Measurements from ENCODE around the gene NEURL1.
A peak's percentile ranks its signal among the peaks of the same experiment; 100 is the strongest.
"Not testable (repeated sequence)": the region's sequence is repeated elsewhere in the genome, so short reads cannot be mapped to it uniquely, and the experiment has no call there.

Gene NEURL1

GRCh38 chr10:103459615-103460014, 33.9 kb upstream of the NEURL1 start:
- no peak for DNase-seq (ENCODE audit: low read depth)
- H3K4me3 ChIP-seq (ENCODE audit: low read depth, low read length) = no peak overlapping the region

- H3K4me3 ChIP-seq (ENCODE audit: low read depth, low read length) = no peak overlapping the region
- DNase-seq (ENCODE audit: low read depth) = no peak
These were observed 30.0 kb upstream of the NEURL1 start for GRCh38 chr10:103463499-103463898.

- no peak overlapping the region for H3K4me3 ChIP-seq (ENCODE audit: low read depth, low read length)
- DNase-seq (ENCODE audit: low read depth) = no peak
These were observed 27.9 kb upstream of the NEURL1 start for GRCh38 chr10:103465411-103466179.

- H3K4me3 ChIP-seq (ENCODE audit: low read depth, low read length) = no peak overlapping the region
- no peak for DNase-seq (ENCODE audit: low read depth)
These were observed 26.8 kb upstream of the NEURL1 start for GRCh38 chr10:103466734-103467133.

GRCh38 chr10:103467406-103467805, 26.1 kb upstream of the NEURL1 start:
- DNase-seq (ENCODE audit: low read depth) = no peak
- no peak overlapping the region for H3K4me3 ChIP-seq (ENCODE audit: low read depth, low read length)

- no peak for DNase-seq (ENCODE audit: low read depth)
- H3K4me3 ChIP-seq (ENCODE audit: low read depth, low read length) = no peak overlapping the region
These were observed 24.3 kb upstream of the NEURL1 start for GRCh38 chr10:103469201-103469600.

- DNase-seq (ENCODE audit: low read depth) = no peak
- no peak overlapping the region for H3K4me3 ChIP-seq (ENCODE audit: low read depth, low read length)
These were observed 22.5 kb upstream of the NEURL1 start for GRCh38 chr10:103470761-103471653.

- no peak overlapping the region for H3K4me3 ChIP-seq (ENCODE audit: low read depth, low read length)
- no peak for DNase-seq (ENCODE audit: low read depth)
These were observed 21.5 kb upstream of the NEURL1 start for GRCh38 chr10:103472005-103472404.

GRCh38 chr10:103473261-103473671, 20.2 kb upstream of the NEURL1 start:
- no peak for DNase-seq (ENCODE audit: low read depth)
- no peak overlapping the region for H3K4me3 ChIP-seq (ENCODE audit: low read depth, low read length)

- DNase-seq (ENCODE audit: low read depth) = no peak
- H3K4me3 ChIP-seq (ENCODE audit: low read depth, low read length) = no peak overlapping the region
These were observed 19.4 kb upstream of the NEURL1 start for GRCh38 chr10:103474077-103474476.

- DNase-seq (ENCODE audit: low read depth) = no peak
- no peak overlapping the region for H3K4me3 ChIP-seq (ENCODE audit: low read depth, low read length)
These were observed 18.1 kb upstream of the NEURL1 start for GRCh38 chr10:103475437-103475836.

GRCh38 chr10:103476046-103476768, 17.3 kb upstream of the NEURL1 start:
- no peak overlapping the region for H3K4me3 ChIP-seq (ENCODE audit: low read depth, low read length)
- no peak for DNase-seq (ENCODE audit: low read depth)

GRCh38 chr10:103478671-103479070, 14.8 kb upstream of the NEURL1 start:
- no peak overlapping the region for H3K4me3 ChIP-seq (ENCODE audit: low read depth, low read length)
- DNase-seq (ENCODE audit: low read depth) = no peak

GRCh38 chr10:103479135-103479534, 14.4 kb upstream of the NEURL1 start, which contains the start of gene CALHM3:
Gene CALHM3 (minus strand): TSS chr10:103479240. CDS start chr10:103479032, 208 bp downstream.
- no peak within 1 kb of the TSS for H3K4me3 ChIP-seq (ENCODE audit: low read depth, low read length)
- no peak for DNase-seq (ENCODE audit: low read depth)

- DNase-seq (ENCODE audit: low read depth) = no peak
- H3K4me3 ChIP-seq (ENCODE audit: low read depth, low read length) = no peak overlapping the region
These were observed 13.0 kb upstream of the NEURL1 start for GRCh38 chr10:103480521-103480920.

GRCh38 chr10:103481974-103482531, 11.5 kb upstream of the NEURL1 start:
- peak; percentile 26 for DNase-seq (ENCODE audit: low read depth)
- no peak overlapping the region for H3K4me3 ChIP-seq (ENCODE audit: low read depth, low read length)

GRCh38 chr10:103486635-103487409, 6.7 kb upstream of the NEURL1 start:
- DNase-seq (ENCODE audit: low read depth); H3K4me3 ChIP-seq (ENCODE audit: low read depth, low read length): not testable (repeated sequence)

- DNase-seq (ENCODE audit: low read depth) = no peak
These were observed 6.1 kb upstream of the NEURL1 start for GRCh38 chr10:103487410-103487708.

GRCh38 chr10:103490986-103491314, 2.6 kb upstream of the NEURL1 start:
- H3K4me3 ChIP-seq (ENCODE audit: low read depth, low read length) = no peak overlapping the region

More at GRCh38 chr10:103487410-103487708, 6.1 kb upstream of the NEURL1 start:
- H3K4me3 ChIP-seq (ENCODE audit: low read depth, low read length) = no peak overlapping the region

More at GRCh38 chr10:103490986-103491314, 2.6 kb upstream of the NEURL1 start:
- DNase-seq (ENCODE audit: low read depth) = no peak
